Measurements from ENCODE around the gene DCDC2B. TPM values are rescaled to one million over a fixed set of nuclear protein-coding genes. Genes with fewer than 3 reads are reported as not detected.
A peak's percentile ranks its signal among the peaks of the same experiment; 100 is the strongest.

DCDC2B gene
- total and polyA plus RNA-seq, 2 of the 13 experiments (the other 11 are each of a cell fraction or from before 2014, with no cell fraction given) = not detected

GRCh38 chr1:32241001-32241763 is 32.3 kb downstream of the DCDC2B start (continued):
- TF ChIP-seq PITX1 (CRISPR knock-in tag; IDR thresholded peaks at IDR 0.05) = 0 out of 2 replicates have a peak, but pooled peaks have one; percentile 27
- TF ChIP-seq ZIK1 (CRISPR knock-in tag; IDR thresholded peaks at IDR 0.05; ENCODE audit: borderline replicate concordance, low read depth) = peak; percentile 53; the same call in 1 of the 2 replicates
- no peak for TF ChIP-seq GRHL1 (CRISPR knock-in tag; conservative IDR thresholded peaks at IDR 0.05)
- TF ChIP-seq NR0B2 (CRISPR knock-in tag; IDR thresholded peaks at IDR 0.05) = no peak
- TF ChIP-seq SNAPC2 (CRISPR knock-in tag; IDR thresholded peaks at IDR 0.05) = no peak
- TF ChIP-seq KDM4B (CRISPR knock-in tag; IDR thresholded peaks at IDR 0.05) = 0 out of 2 replicates have a peak, but pooled peaks have one; percentile 10
- 0 out of 2 replicates have a peak, but pooled peaks have one; percentile 52 for TF ChIP-seq ZNF274 (CRISPR knock-in tag; IDR thresholded peaks at IDR 0.05)
- TF ChIP-seq ZSCAN25 (CRISPR knock-in tag; IDR thresholded peaks at IDR 0.05) = peak; percentile 35; the same call in 1 of the 2 replicates
- TF ChIP-seq PLSCR1 (CRISPR knock-in tag; IDR thresholded peaks at IDR 0.05; ENCODE audit: borderline replicate concordance) = no peak
- TF ChIP-seq ZMYM3 (CRISPR knock-in tag; IDR thresholded peaks at IDR 0.05) = peak; percentile 14; the same call in 1 of the 2 replicates
- TF ChIP-seq ZNF800 (CRISPR knock-in tag; IDR thresholded peaks at IDR 0.05) = peak; percentile 76; the same call in 1 of the 2 replicates
- no peak for TF ChIP-seq ZNF121 (CRISPR knock-in tag; IDR thresholded peaks at IDR 0.05)
- TF ChIP-seq KDM5B (CRISPR knock-in tag; IDR thresholded peaks at IDR 0.05; ENCODE audit: borderline replicate concordance) = peak; percentile 61; the same call in 1 of the 2 replicates
- 0 out of 2 replicates have a peak, but pooled peaks have one; percentile 45 for TF ChIP-seq NFKBIZ (CRISPR knock-in tag; IDR thresholded peaks at IDR 0.05)
- no peak for TF ChIP-seq EZH2 (conservative IDR thresholded peaks at IDR 0.05; ENCODE audit: low read depth, low read length)
- TF ChIP-seq FLYWCH1 (CRISPR knock-in tag; IDR thresholded peaks at IDR 0.05) = 0 out of 2 replicates have a peak, but pooled peaks have one; percentile 76
- no peak for TF ChIP-seq ATF7 (IDR thresholded peaks at IDR 0.05)
- TF ChIP-seq ATF7 (CRISPR knock-in tag; IDR thresholded peaks at IDR 0.05) = 0 out of 2 replicates have a peak, but pooled peaks have one; percentile 29
- no peak for TF ChIP-seq FOXM1 (CRISPR knock-in tag; IDR thresholded peaks at IDR 0.05)
- no peak for TF ChIP-seq ZBTB14 (CRISPR knock-in tag; IDR thresholded peaks at IDR 0.05)
